NCI-H510A (cell line): Measurements from ENCODE around the gene TNFRSF25.
"Not testable (repeated sequence)": the region's sequence is repeated elsewhere in the genome, so short reads cannot be mapped to it uniquely, and the experiment has no call there.

Experiments used
- DNase-seq: peaks from one replicate; lab custom pipeline; 2025; lab: John Stamatoyannopoulos, UW

Gene TNFRSF25

DNA sequence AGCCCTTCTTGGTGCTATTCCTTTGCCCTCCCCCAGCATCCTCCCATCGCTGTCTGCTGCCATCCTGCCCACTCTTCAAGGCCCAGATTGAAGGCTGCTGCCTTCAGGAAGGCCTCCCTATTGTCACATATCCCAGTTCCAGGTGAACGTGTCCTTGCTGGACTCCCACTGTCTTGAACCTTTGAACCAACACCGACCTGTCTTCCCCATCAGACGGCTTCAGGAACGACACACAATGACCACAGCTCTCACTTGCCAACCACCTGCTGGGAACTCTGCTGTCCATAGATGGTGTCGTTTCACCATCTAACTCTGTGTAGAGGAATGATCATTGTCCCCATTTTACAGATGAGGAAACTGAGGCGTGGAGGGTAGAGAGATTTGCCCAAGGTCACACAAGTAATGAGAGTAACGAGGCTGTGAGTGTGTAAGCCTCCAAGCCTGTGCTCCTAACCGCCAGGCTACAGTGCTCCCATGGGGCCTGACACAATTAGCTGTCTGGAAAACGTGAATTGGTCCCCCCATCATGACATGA lies 35.4 kb upstream of the TNFRSF25 start:
- DNase-seq: no peak

GRCh38 chr1:6500544-6501278 lies 34.7 kb upstream of the TNFRSF25 start:
- DNase-seq: no peak

DNA sequence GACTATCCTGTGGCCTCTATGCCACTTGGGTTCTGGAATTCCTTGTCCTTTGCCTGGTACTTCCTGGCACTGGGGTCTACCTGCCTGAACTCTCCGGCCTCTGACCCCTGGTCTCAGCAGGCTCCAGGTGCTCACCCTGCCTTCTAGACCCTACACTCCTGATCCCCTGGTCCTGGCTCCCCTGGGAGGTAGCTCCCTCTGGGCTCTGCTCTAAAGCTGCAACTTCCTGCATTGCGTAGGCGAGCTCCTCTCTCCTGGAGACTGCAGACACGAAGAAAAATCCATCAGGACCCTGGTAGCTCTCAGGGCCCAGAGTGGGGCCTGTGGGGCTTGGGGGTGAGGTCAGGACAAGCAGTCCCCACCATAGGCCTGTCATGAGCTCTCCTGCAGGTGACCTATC lies 33.3 kb upstream of the TNFRSF25 start:
- no peak for DNase-seq

- DNase-seq: no peak
Measured at GRCh38 chr1:6498576-6499111, 32.7 kb upstream of the TNFRSF25 start.

- no peak for DNase-seq
Measured at GRCh38 chr1:6497867-6498575, 32.0 kb upstream of the TNFRSF25 start.

DNA sequence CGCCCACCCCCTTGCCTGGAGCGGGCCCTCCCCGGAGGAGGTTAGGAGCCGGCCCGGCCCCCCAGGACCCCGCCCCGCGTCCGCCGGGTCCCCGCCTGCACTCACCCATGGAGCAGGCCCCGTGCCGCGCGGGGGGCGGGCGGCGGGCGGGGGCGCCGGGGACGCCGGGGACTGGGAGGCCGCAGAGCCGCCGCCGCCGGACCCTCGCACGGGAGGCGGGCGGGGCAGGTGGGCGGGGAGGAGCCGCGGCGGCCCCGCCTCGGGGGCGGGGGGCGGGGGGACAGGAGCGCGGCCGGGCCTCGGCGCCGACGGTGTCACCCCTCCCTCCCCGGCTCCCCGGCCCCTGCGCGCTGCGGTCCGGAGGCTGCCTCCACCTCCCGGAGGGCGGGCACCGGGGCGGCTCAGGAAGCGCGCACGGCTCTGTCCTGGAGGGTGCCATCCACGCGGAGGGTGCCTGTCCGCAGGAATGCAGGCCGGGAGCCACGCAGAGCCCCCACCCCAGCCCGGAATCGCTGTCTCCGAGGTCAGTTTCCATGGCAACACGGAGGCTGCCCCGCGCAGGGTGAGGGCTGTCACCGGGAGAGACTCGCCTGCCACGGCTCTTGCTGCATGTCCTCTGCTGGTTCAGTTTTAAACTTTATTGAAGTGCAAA lies 31.4 kb upstream of the TNFRSF25 start:
- peak; percentile 68 for DNase-seq

GRCh38 chr1:6496890-6497214 lies 30.9 kb upstream of the TNFRSF25 start:
- DNase-seq: no peak

DNA sequence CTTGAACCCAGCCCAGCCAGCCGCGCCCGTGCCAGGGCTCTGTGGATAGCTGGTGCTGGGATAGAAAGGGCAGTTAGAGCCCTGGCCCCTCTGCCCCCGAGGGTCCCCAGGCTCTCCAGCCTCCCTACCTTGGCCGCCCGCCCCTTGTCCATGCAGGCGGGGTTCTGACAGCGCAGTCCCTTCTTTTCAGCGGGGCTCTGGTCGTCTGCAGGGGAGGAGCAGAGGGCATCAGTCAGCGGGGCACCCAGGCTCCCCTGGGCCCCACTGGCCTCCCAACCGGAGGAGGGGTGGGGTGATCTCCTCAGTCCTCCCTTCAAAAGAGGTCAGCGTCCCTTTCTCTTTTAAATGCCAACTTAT lies 30.4 kb upstream of the TNFRSF25 start:
- no peak for DNase-seq

DNA sequence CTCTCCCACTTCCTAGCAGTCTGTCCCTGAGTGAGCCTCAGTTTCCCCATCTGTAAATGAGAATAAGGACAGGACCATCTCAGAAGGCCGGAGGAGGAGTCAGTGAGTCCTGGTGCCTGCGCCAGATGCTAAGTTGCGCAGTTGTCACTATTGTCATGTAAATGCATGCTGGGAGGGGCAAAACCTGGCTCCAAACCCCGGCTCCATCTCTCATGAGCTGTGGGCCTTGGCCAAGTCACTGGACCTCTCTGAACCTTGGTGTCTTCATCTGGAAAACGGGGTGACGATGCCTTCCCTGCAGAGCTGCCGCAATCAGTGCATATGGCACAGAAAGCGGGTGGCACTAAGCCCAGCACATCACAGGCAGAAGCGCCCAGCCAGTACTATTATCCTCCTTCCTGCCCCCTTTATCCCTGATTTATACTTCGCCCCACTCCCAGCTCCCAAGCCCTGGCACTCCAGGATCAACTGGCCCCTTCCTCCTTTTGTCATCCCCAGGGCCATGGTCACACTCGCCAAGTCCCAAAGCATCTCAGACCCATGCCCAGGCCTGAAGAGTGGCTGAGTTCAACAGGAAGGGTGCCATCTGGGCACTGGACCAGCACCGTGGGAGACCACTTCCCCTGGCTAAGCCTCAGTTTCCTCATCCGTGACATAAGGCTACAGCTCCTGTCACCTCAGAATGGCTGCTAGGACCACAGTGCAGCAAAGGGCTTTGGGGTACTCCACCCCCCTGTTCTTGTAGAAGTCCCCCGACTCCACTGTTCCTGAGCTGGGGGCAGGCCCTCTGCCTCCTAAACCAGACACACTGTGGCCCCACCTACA lies 29.8 kb upstream of the TNFRSF25 start:
- DNase-seq: no peak

- peak; percentile 53 for DNase-seq
Measured at GRCh38 chr1:6495041-6495441, 29.1 kb upstream of the TNFRSF25 start.

DNA sequence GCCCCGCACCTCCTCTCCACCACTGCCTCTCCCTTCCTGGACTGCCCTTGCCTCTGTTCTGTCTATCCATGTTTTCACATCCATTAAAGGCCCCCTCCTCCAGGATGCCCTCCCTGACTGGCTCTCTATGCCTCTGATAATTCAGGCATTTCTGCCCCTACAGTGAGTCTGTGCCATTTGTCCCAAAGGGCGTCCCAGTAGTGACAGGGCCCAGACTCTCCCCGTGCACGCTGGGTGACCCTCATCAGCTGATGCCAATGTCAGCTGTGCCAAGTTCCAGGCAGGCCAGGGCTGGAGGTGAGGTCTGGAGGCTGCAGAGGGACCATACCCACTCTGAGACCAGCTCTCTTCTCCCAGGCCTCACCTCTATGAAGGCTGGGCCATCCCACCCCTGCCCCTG lies 28.7 kb upstream of the TNFRSF25 start:
- no peak for DNase-seq

- not testable (repeated sequence) for DNase-seq
Measured at GRCh38 chr1:6493834-6494223, 27.9 kb upstream of the TNFRSF25 start.

- no peak for DNase-seq
Measured at GRCh38 chr1:6491966-6492365, 26.0 kb upstream of the TNFRSF25 start.

GRCh38 chr1:6491480-6491962 lies 25.5 kb upstream of the TNFRSF25 start, which contains the start of gene PLEKHG5:
TSS of gene PLEKHG5 (minus strand) at chr1:6491667. CDS start at chr1:6477571, 14,096 bp downstream.
- no peak for DNase-seq

DNA sequence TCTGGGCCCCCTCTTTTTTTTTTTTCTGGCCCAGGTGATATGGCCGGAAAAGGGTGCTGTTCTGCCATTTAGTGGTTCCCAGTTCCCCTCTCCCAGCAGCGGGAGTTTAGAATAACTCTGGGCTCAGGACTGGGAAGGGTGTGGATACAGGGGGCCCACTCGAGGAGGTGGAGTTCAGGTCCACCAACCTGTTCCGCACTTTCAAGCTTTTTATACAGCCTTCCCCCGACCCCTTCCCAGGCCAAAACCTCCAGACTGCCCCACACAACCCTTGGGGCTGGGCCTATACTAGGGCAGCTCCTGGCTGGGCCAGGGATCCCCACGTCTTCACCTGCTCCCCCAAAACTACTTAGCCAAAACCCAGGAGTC lies 25.1 kb upstream of the TNFRSF25 start:
- no peak for DNase-seq

- DNase-seq: peak; percentile 84
Measured at GRCh38 chr1:6490181-6491080, 24.5 kb upstream of the TNFRSF25 start.

- peak; percentile 51 for DNase-seq
Measured at GRCh38 chr1:6489799-6490180, 23.8 kb upstream of the TNFRSF25 start.

- no peak for DNase-seq
Measured at GRCh38 chr1:6489383-6489765, 23.4 kb upstream of the TNFRSF25 start.

- no peak for DNase-seq
Measured at GRCh38 chr1:6488602-6489382, 22.8 kb upstream of the TNFRSF25 start.
